ENCODE results near the gene AKR1C3. TPM values are rescaled to one million over a fixed set of nuclear protein-coding genes. Genes with fewer than 3 reads are reported as not detected.
"Not testable (repeated sequence)": the region's sequence is repeated elsewhere in the genome, so short reads cannot be mapped to it uniquely, and the experiment has no call there.

Gene AKR1C3
- total RNA-seq, 1 donor from 2014 or later: 45.5 TPM

DNA sequence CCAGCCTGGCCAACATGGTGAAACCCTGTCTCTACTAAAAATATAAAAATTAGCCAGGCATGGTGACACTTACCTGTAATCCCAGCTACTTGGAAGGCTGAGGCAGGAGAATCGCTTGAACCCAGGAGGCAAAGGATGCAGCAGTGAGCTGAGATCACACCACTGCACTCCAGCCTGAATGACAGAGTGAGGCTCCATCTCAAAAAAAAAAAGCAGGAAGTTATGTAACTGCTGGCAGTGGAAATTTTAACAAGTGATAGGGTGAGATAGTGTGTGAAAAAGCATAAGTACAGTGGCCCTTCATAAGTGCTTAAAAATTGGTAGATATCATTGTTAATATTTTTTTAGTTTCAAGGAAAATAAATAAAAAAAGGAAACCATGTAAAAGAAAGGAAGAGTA is 12.3 kb downstream of the AKR1C3 start:
- TF ChIP-seq, protein P1, sequence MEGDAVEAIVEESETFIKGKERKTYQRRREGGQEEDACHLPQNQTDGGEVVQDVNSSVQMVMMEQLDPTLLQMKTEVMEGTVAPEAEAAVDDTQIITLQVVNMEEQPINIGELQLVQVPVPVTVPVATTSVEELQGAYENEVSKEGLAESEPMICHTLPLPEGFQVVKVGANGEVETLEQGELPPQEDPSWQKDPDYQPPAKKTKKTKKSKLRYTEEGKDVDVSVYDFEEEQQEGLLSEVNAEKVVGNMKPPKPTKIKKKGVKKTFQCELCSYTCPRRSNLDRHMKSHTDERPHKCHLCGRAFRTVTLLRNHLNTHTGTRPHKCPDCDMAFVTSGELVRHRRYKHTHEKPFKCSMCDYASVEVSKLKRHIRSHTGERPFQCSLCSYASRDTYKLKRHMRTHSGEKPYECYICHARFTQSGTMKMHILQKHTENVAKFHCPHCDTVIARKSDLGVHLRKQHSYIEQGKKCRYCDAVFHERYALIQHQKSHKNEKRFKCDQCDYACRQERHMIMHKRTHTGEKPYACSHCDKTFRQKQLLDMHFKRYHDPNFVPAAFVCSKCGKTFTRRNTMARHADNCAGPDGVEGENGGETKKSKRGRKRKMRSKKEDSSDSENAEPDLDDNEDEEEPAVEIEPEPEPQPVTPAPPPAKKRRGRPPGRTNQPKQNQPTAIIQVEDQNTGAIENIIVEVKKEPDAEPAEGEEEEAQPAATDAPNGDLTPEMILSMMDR (IDR thresholded peaks at IDR 0.05; ENCODE audit: insufficient read depth, low read length, severe bottlenecking): no peak
- DNase-seq (ENCODE audit: low read depth) (no peak), FAIRE-seq (no peak)
- Histone ChIP-seq H3K4me3 (ENCODE audit: low read depth, low read length) (no peak overlapping the region), H3K36me3 (ENCODE audit: control insufficient read depth, insufficient read depth, low read length) (peaks cover 19% of the 10 kb centered on the region), H3K27me3 (ENCODE audit: control insufficient read depth, insufficient read depth, low read length) (no peaks in the 10 kb centered on the region)

DNA sequence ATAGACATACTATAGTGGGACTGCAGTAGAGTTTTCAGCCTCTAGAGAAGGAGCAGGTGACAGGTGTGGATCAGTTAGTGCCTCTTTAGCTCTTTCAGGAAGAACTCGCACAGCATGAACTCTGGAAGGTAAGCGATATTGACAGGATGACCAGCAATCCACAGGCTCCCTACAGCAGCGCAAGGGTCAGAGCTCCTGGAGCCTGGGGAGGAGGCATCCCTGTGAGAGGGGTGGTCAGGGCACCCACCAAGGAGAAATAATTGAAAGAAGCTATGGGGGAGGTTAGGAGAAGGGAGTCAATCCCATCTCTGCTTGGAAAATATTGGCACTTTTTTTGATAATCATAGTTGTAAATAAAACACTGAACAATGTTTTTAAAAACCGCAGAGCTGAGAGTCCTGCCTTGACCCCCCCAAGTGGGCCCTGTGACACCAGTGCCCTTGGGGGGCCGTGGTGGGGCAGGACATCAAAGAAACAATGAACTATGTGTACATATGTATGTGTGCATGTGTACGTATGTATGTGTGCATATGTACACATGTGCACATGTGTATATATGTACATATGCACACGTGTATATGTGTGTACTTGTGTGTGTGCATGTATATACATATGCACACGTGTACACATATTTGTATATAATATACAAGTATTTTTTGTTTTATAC is 13.8 kb downstream of the AKR1C3 start:
- Histone ChIP-seq H3K27me3 (ENCODE audit: control insufficient read depth, insufficient read depth, low read length) (no peaks in the 10 kb centered on the region), H3K4me3 (ENCODE audit: low read depth, low read length) (no peak overlapping the region), H3K36me3 (ENCODE audit: control insufficient read depth, insufficient read depth, low read length) (peaks cover 15% of the 10 kb centered on the region)
- no peak for FAIRE-seq
- TF ChIP-seq, protein P1 (IDR thresholded peaks at IDR 0.05; ENCODE audit: insufficient read depth, low read length, severe bottlenecking): no peak
- no peak for DNase-seq (ENCODE audit: low read depth)

DNA sequence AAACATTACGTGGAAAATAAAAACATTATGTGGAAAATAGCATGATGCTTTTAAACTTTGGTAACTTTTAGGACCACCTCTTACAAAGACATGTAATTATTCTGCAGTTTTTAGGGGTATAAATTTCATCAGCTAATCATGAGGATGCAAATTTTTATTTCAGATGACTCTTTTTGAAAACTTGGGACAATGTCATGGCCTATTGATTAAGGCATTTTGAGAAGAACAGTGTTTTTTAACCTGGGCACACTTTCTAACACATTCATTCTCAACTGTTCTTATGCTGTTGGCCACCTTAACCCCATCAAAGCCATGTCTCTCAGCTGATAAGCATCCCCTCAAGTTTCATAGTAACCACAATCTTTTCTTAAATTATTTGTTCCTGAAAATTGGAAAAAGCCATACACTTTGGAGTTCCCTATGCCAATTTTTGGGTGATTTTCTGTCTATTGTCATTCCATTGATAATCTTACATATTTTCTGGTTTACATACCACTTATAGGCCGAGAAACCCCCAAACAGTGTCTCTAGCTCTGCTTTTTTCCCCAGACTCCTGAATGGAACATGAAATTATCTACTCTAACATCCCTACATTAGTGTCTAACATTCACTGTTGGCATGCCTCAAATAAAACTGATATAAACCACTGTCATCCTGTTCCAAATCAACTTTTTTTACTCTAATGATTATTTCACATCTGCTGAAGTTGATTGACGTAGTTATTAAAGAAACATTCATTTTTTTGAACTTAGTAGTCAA is 14.6 kb downstream of the AKR1C3 start:
- Histone ChIP-seq H3K4me3 (ENCODE audit: low read depth, low read length) (no peak overlapping the region), H3K36me3 (ENCODE audit: control insufficient read depth, insufficient read depth, low read length) (peaks cover 13% of the 10 kb centered on the region), H3K27me3 (ENCODE audit: control insufficient read depth, insufficient read depth, low read length) (no peaks in the 10 kb centered on the region)
- TF ChIP-seq, protein P1 (IDR thresholded peaks at IDR 0.05; ENCODE audit: insufficient read depth, low read length, severe bottlenecking): no peak
- no peak for DNase-seq (ENCODE audit: low read depth)
- FAIRE-seq: no peak

DNA sequence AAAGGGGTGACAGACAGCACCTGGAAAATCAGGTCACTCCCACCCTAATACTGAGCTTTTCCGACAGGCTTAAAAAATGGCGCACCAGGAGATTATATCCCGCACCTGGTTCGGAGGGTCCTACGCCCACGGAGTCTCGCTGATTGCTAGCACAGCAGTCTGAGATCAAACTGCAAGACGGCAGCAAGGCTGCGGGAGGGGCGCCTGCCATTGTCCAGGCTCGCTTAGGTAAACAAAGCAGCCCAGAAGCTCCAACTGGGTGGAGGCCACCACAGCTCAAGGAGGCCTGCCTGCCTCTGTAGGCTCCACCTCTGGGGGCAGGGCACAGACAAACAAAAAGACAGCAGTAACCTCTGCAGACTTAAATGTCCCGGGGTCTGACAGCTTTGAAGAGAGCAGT is 15.6 kb downstream of the AKR1C3 start:
- peaks cover 13% of the 10 kb centered on the region for H3K36me3 ChIP-seq (ENCODE audit: control insufficient read depth, insufficient read depth, low read length)
- H3K4me3 ChIP-seq (ENCODE audit: low read depth, low read length); DNase-seq (ENCODE audit: low read depth); H3K27me3 ChIP-seq (ENCODE audit: control insufficient read depth, insufficient read depth, low read length); FAIRE-seq: not testable (repeated sequence)

DNA sequence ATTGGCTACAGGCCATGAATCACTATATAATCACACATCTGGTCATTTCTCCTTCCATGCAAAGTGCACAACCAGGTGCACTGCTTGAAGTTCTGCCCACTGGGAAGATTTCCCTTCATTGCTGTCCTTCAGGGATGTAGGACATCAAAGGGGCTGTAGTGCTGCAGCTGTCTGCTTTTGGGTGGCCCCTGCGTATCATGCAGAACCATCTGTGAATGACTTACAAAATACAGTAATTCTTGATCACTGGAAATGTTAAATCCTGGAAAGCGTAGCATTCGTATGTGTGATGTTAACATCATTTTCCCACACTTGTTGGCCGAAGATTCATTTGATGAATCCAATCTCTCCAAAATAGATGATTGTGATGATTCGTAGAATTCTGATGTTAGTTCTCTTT is 22.4 kb downstream of the AKR1C3 start:
- TF ChIP-seq, protein P1 (IDR thresholded peaks at IDR 0.05; ENCODE audit: insufficient read depth, low read length, severe bottlenecking): no peak
- H3K27me3 ChIP-seq (ENCODE audit: control insufficient read depth, insufficient read depth, low read length): no peaks in the 10 kb centered on the region
- no peak overlapping the region for H3K4me3 ChIP-seq (ENCODE audit: low read depth, low read length)
- DNase-seq (ENCODE audit: low read depth) (no peak), FAIRE-seq (no peak)
- H3K36me3 ChIP-seq (ENCODE audit: control insufficient read depth, insufficient read depth, low read length): no peaks in the 10 kb centered on the region

DNA sequence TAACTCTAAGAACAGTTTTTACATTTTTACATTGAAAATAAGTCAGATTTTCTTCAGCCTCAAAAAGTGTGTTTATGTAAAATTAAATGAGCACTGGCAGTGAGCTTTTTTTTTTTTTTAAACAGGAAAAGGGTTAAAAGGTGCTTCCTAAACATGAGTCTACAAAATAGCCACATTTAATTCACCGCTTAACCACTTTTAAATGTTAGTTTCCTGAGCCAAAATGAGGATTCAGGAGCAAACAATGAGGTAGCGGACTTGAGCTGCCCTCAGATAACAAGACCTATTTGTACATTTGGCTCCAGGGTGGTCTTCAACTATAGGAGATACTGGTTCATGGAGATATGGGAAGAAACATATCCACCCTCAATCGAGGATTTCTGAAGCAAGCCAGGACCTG is 22.8 kb downstream of the AKR1C3 start:
- Histone ChIP-seq H3K27me3 (ENCODE audit: control insufficient read depth, insufficient read depth, low read length) (no peaks in the 10 kb centered on the region), H3K4me3 (ENCODE audit: low read depth, low read length) (no peak overlapping the region), H3K36me3 (ENCODE audit: control insufficient read depth, insufficient read depth, low read length) (no peaks in the 10 kb centered on the region)
- TF ChIP-seq, protein P1 (IDR thresholded peaks at IDR 0.05; ENCODE audit: insufficient read depth, low read length, severe bottlenecking): no peak
- no peak for FAIRE-seq
- DNase-seq (ENCODE audit: low read depth): no peak

DNA sequence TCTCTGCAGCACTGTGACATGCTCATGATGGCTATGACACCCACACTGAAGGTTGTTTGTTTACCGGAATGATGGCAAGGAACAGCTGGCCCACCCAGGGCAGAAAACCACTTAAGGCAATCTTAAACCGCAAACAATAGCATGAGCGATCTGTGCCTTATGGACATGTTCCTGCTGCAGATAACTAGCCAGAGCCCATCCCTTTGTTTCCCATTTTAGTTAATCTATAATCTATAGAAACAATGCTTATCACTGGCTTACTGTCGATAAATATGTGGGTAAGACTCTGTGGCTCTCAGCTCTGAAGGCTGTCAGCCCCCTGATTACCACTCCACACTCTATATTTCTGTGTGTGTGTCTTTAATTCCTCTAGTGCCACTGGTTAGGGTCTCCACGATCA is 25.8 kb downstream of the AKR1C3 start:
- DNase-seq (ENCODE audit: low read depth); H3K4me3 ChIP-seq (ENCODE audit: low read depth, low read length); H3K36me3 ChIP-seq (ENCODE audit: control insufficient read depth, insufficient read depth, low read length); FAIRE-seq; H3K27me3 ChIP-seq (ENCODE audit: control insufficient read depth, insufficient read depth, low read length): not testable (repeated sequence)
